GM20431 (cell line): ENCODE results near the gene ZBTB8B.
"Not testable (repeated sequence)": the region's sequence is repeated elsewhere in the genome, so short reads cannot be mapped to it uniquely, and the experiment has no call there.

ENCODE experiments used
- in situ Hi-C: fragments of 300-500 bp; cut with MseI, MboI; formaldehyde crosslinking; loops from one replicate; pipeline ENCODE4 v1.15.0; 2020; ENCODE audit warnings: low sequenced_read_pairs; ENCODE audit not compliant: unreplicated experiment

The ZBTB8B gene

DNA sequence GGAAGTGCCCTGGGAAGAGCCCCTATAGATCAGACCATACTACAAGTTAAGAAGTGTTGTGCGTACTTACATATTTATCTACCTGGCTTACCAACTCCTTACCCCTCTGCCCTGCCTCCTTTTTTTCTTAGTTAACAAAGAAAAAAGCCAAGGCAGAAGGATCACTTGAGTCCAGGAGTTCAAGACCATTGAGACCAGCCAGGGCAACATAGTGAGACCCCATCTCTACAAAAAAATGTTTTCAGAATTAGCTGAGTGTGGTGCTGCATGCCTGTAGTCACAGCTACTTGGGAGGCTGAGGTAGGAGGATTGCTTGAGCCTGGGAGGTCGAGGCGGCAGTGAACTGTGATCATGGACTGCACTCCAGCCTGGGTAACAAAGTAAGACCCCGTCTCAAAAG, 1.9 kb downstream of the ZBTB8B start:
- in situ Hi-C loops: no loop called here

DNA sequence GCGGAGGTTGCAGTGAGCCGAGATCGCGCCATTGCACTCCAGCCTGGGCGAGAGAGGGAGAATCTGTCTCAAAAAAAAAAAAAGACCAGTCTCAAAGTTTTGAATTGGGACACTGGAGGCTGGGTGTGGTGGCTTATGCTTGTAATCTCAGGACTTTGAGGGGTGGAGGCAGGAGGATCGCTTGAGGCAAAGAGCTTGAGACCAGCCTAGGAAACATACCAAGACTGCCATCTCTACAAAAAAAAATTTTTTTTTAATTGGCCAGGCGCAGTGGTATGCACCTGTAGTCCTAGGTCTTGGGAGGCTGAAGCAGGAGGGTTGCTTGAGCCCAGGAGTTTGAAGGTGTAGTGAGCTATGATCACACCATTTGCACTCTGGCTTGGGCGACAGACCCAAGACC, 3.9 kb downstream of the ZBTB8B start:
- in situ Hi-C loops: no loop called here

DNA sequence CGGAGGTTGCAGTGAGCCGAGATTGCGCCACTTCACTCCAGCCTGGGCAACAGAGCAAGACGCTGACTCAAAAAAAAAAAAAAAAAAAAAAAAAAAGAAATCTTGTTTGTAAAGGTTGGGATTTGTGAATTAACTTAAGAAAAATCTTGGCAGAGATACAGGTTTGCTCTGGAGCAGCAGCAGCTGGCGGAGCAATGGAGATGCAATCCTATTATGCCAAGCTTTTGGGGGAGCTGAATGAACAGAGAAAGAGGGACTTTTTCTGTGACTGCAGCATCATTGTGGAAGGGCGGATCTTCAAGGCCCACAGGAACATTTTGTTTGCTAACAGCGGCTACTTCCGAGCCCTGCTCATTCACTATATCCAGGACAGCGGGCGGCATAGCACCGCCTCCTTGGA, 5.6 kb downstream of the ZBTB8B start:
- in situ Hi-C loops: no loop called here

DNA sequence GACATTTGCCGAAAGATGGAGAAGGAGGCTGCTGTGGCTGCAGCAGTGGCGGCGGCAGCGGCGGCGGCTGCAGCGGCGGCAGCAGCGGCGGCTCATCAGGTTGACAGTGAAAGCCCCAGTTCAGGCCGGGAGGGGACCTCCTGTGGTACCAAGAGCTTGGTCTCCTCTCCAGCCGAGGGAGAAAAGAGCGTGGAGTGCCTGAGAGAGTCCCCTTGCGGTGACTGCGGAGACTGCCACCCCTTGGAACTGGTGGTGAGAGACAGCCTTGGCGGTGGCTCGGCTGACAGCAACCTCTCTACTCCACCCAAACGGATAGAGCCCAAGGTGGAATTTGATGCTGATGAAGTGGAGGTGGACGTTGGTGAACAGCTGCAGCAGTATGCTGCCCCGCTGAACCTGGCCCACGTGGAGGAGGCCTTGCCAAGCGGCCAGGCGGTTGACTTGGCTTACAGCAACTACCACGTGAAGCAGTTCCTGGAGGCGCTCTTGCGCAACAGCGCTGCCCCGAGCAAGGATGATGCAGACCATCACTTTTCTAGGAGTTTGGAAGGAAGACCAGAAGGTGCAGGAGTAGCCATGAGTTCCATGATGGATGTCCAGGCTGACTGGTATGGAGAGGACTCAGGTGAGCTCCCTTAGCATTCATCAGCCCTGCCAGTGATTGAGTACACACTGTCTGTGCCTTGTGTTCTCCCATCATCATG, 6.3 kb downstream of the ZBTB8B start:
- in situ Hi-C loops: no loop called here

- in situ Hi-C loops: no loop called here
Measured at GRCh38 chr1:32471695-32472362, 7.0 kb downstream of the ZBTB8B start.

GRCh38 chr1:32472966-32473365, 8.1 kb downstream of the ZBTB8B start:
- in situ Hi-C loops: not testable (repeated sequence)

DNA sequence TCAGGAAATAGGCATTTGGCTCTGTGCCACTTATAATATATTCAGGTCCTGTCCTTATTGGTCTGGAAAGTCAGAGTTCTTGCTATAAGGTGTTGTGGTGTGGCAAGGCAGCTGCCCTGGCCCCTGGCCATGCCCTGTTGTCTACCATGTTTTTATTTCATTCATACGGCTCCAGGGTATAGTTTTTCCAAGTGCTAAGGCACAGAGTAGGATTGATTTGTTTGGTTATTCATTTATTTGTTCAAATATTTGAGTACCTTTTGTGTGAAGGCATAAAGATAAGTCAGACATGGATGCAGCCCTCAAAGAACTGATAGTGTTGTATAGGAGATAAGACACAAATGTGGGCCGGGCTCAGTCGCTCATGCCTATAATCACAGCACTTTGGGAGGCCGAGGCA, 10.1 kb downstream of the ZBTB8B start:
- in situ Hi-C loops: no loop called here

GRCh38 chr1:32480003-32480402, 15.1 kb downstream of the ZBTB8B start:
- in situ Hi-C loops: no loop called here

DNA sequence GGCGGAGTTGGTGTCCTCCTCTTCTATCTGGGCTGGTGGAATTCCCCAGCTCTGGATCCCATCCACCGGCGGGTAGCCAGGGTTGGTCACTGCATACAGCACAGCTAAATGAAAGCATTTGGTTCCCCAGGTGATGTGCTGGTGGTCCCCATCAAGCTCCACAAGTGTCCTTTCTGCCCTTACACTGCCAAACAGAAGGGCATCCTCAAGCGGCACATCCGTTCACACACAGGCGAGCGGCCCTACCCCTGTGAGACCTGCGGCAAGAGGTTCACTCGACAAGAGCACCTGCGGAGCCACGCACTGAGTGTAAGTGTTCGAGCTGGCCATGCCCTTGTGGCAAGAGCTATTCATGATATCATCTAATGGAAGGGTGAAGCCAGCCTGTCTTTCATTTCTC, 15.9 kb downstream of the ZBTB8B start:
- in situ Hi-C loops: no loop called here

DNA sequence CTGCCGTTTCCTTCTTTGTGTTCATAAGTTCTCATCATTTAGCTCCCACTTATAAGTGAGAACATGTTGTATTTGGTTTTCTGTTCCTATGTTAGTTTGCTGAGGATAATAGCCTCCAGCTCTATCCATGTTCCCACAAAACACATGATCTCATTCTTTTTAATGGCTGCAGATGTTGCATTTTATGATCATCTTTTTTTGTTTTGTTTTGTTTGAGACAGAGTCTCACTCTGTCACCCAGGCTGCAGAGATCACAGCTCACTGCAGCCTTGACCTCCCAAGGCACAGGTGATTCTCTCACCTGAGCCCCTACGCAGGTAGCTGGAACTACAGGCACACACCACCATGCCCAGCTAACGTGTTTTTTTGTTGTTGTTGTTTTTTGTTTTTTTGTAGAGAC, 16.9 kb downstream of the ZBTB8B start:
- in situ Hi-C loops: not testable (repeated sequence)

GRCh38 chr1:32485554-32486255, 20.8 kb downstream of the ZBTB8B start:
- in situ Hi-C loops: no loop called here

DNA sequence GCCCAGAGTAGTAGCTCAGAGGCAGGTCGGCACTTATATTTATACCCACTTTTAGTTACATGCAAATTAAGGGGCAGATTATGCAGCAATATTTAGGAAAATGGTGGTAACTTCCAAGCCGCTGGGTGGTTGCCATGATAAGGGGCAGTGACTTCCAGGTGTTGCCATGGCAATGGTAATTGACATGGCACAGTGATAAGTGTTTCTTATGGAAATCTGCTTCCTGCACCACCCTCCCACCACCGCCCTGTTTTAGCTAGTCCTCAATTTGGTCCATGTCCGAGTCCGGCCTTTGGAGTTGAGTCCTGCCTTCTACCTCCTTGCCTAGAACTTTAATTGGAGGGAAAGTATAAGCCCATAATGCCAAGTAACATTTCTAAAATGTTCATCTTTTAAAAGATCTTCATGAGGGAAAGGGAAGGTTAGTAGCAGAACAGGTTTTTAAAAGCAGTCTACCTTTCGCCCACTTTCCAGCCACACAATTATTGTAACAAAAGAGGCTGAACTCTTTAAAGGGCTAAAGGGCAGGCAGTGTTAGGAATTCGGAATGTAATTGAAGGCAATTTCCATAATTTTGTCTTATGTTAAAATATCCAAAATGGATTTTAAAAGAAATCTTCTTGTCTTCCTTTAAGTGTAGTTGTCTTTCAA, 21.7 kb downstream of the ZBTB8B start:
- in situ Hi-C loops: no loop called here

- in situ Hi-C loops: no loop called here
Measured at GRCh38 chr1:32487182-32487581, 22.3 kb downstream of the ZBTB8B start.

- in situ Hi-C loops: no loop called here
Measured at GRCh38 chr1:32489774-32490454, 25.0 kb downstream of the ZBTB8B start.

DNA sequence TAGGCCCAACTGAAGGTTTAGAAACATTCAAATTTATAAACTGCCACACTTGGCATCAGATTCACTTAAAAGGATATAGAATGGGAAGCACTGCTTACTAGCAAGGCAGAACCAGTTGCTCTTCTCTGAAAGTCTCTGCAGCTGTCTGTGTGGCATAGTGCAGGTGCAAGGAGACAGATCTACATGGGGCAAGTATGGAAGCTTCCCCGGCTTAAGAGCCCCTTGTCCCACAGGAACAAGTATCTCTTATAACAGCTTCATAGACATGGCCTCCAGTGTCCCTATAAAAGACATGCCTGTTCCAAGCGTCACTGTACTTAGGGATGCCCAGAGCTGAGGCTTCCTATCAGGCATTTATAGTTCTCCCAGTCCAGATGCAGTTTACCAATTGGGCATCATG, 26.5 kb downstream of the ZBTB8B start:
- in situ Hi-C loops: no loop called here

DNA sequence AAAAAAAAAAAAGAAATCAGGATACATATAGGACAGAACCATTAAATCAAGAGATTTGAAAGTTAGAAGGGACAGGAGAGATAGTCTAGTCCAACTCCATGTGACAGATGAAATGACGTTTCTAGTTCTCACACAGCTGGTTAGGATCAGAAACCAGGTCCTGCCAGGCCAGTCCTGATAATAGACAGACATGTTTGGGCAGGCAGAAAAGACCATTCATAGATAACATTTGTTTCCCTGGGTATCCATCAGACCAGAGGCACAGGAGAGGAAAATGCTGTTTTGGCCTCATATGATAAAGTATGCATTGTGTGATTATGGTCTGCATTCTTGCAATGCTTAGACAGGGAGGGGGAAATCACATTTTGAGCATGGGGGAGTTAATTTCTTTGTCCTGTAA, 29.3 kb downstream of the ZBTB8B start:
- in situ Hi-C loops: no loop called here

GRCh38 chr1:32494711-32495337, 30.0 kb downstream of the ZBTB8B start:
- in situ Hi-C loops: no loop called here

GRCh38 chr1:32496127-32496526, 31.3 kb downstream of the ZBTB8B start:
- in situ Hi-C loops: no loop called here

DNA sequence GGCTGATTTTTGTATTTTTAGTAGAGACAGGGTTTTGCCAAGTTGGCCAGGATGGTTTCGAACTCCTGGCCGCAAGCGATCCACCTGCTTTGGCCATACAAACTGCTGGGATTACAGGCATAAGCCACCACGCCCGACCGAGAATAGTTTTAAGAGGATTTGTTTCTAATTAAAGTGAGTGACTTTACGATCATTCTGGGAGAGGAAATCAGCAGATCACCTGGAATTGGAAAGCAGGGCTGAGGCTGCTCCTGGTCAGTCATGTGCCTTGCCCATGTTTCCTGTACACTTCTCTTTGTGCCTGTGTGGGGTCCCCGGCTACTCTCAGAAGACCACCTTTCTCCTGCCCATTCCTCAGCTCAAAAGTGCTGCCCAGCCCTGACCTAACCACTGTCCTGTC, 33.9 kb downstream of the ZBTB8B start:
- in situ Hi-C loops: no loop called here
